Gastroesophageal sphincter (tissue), 3 donors: ENCODE data around the gene LIMS1.

ENCODE experiments used
- EP300 ChIP-seq: sonication (generic); formaldehyde crosslinking; IDR thresholded peaks from one replicate; pipeline ENCODE4 v1.6.1; 2017; ENCODE audit warnings: antibody characterized with exemption, mild to moderate bottlenecking
- POLR2A ChIP-seq, 2 donors: fragments of 450-650 bp; IDR thresholded peaks; one replicate each; pipeline ENCODE4 v1.6.1; 2017; ENCODE audit warnings: antibody characterized with exemption in 2 of 2, mild to moderate bottlenecking in 2 of 2, moderate library complexity in 1 of 2
- POLR2AphosphoS5 ChIP-seq: sonication (generic); formaldehyde crosslinking; IDR thresholded peaks from one replicate; pipeline ENCODE4 v1.6.1; 2017; ENCODE audit warnings: antibody characterized with exemption
- TF ChIP-seq, protein P1 (sequence below), 4 experiments: fragments of 200-600 bp in 2 of 4; fragments of 450-650 bp in 2 of 4; sonication (generic) in 1 of 4; IDR thresholded peaks; one replicate each; pipeline ENCODE4 v1.5.1; 2017 to 2019; ENCODE audit warnings: antibody characterized with exemption in 4 of 4, mild to moderate bottlenecking in 2 of 4, moderate library complexity in 2 of 4

DNA sequence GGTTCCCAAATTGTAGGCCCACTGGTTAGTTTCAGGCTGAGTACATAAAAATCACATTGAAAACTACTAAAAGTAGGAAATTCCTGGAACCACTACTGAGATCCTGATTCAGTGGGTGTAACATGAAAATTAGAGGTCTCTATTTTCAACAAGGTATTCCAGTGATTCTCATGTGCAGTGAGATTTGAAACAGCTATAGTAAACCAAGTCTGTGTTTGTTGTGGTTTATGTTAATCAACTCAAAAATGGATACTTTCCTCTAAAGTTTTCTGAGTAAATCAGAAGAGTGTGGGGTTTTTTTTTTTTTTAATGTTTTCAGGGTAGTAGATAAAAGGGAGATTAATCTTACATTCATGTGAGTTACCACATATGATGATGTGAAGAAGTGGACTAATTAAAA is 42.4 kb upstream of the LIMS1 start:
- TF ChIP-seq, protein P1, sequence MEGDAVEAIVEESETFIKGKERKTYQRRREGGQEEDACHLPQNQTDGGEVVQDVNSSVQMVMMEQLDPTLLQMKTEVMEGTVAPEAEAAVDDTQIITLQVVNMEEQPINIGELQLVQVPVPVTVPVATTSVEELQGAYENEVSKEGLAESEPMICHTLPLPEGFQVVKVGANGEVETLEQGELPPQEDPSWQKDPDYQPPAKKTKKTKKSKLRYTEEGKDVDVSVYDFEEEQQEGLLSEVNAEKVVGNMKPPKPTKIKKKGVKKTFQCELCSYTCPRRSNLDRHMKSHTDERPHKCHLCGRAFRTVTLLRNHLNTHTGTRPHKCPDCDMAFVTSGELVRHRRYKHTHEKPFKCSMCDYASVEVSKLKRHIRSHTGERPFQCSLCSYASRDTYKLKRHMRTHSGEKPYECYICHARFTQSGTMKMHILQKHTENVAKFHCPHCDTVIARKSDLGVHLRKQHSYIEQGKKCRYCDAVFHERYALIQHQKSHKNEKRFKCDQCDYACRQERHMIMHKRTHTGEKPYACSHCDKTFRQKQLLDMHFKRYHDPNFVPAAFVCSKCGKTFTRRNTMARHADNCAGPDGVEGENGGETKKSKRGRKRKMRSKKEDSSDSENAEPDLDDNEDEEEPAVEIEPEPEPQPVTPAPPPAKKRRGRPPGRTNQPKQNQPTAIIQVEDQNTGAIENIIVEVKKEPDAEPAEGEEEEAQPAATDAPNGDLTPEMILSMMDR (IDR thresholded peaks at IDR 0.05): no peak
- no peak for TF ChIP-seq POLR2AphosphoS5
- no peak for TF ChIP-seq POLR2A (IDR thresholded peaks at IDR 0.05)
- no peak for TF ChIP-seq EP300
